HG03460 (cell line): ENCODE data around the gene SDHA.
A peak's percentile ranks its signal among the peaks of the same experiment; 100 is the strongest.

Experiments used
- ATAC-seq: cut with Tn5 transposase; IDR thresholded peaks from one replicate; pipeline ENCODE4 v1.9.1; 2021; ENCODE audit not compliant: unreplicated experiment

Gene SDHA

GRCh38 chr5:217494-218456 lies at the start of gene SDHA, which contains the start of gene CCDC127:
TSS of gene SDHA (plus strand) at chr5:218320. CDS start at chr5:218356, 36 bp downstream.
TSS of gene CCDC127 (minus strand) at chr5:218153. CDS start at chr5:216849, 1,304 bp downstream.
- peak; percentile 68 for ATAC-seq

- no peak for ATAC-seq
Observed at GRCh38 chr5:169071-169727, 48.9 kb upstream of the SDHA start.

GRCh38 chr5:169728-170094 lies 48.4 kb upstream of the SDHA start:
- no peak for ATAC-seq

DNA sequence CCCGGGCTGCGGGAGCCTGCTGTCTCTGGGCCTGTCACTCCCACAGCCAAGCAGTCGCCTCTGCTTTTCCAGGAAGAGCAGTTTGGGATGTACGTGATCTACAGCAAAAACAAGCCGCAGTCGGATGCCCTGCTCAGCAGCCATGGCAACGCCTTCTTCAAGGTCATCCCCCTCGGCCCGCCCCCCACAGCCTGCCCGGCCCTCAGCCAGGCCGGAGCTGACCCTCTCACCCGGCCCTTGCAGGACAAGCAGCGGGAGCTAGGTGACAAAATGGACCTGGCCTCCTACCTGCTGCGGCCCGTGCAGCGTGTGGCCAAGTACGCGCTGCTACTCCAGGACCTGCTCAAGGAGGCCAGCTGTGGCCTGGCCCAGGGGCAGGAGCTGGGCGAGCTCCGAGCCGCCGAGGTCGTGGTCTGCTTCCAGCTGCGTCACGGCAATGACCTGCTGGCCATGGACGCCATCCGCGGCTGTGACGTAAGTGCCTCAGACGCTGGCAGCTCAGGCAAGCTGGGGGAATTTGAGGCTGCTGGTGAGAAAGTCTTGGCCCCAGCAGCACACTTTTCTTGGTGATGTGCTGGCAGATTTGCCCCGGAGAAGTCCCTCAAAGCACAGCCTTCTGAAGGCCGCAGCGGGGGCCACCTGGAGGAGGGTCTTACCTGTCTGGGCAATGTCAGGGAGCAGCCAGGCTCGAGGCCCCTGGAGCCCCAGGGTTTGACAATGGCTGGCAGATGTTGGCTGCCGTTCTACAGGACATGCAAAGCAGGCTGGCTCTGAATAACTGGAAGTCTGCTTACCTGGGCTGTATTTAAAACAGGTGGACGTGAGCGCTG lies 46.9 kb upstream of the SDHA start:
- no peak for ATAC-seq

DNA sequence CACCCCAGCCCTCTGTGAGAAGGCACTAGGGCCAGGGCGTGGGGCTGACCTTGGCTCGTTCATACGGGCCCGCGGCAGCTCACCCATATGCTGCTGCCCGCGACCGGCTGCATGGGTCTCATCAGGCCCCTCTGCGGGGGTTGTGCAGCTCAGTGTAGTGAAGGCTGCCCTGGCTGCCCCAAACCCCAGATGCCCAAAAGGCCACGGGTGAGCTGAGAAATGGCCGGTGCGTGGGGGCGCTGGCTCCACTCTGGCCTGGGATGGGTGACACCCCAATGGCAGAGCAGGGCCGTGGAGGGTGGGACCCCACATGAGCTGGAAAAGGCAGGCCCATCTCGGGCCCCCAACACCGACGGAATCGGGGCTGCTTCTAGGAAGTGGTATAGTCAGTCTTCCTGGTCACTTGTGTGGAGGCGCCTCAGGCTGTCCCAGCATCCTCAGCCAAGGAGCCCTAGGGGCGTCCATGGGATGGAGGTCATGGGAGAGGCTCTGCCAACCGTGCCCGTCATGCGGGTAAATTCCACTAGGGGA lies 46.3 kb upstream of the SDHA start:
- ATAC-seq, result no peak

DNA sequence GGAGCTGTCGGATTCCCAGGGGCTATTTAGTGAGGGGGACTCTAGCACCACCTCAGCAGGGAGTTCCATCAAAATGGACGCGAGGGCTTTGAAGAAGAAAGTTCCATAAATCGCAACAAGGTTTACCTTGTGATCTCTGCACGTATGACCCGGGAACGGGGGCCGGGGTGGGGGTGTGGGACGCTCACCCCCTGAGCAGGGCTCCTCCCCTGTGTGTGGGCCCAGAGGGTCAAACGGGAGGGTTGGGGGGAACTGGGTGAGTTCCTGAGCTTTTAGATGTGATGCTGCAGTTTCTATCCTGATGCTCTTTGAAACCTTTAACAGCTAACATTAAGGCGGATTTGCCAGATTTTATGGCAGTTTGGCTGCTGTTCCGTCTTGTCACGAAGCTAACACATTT lies 45.7 kb upstream of the SDHA start:
- ATAC-seq, result no peak

DNA sequence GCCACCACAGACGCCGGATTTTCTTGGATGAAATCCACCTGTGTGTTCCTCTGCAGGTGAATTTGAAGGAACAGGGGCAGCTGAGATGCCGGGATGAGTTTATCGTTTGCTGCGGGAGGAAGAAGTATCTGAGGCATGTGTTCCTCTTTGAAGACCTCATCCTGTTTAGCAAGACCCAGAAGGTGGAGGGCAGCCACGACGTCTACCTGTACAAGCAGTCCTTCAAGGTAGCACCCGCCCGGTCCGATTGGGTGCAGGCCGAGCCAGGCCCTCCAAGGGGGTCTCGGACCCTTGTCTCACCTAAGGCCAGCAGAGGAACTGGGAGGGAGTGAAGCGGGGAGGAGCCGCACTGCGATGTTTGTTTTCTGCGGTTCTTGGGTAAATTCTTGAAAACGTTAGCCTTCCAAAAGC lies 45.3 kb upstream of the SDHA start:
- no peak for ATAC-seq

DNA sequence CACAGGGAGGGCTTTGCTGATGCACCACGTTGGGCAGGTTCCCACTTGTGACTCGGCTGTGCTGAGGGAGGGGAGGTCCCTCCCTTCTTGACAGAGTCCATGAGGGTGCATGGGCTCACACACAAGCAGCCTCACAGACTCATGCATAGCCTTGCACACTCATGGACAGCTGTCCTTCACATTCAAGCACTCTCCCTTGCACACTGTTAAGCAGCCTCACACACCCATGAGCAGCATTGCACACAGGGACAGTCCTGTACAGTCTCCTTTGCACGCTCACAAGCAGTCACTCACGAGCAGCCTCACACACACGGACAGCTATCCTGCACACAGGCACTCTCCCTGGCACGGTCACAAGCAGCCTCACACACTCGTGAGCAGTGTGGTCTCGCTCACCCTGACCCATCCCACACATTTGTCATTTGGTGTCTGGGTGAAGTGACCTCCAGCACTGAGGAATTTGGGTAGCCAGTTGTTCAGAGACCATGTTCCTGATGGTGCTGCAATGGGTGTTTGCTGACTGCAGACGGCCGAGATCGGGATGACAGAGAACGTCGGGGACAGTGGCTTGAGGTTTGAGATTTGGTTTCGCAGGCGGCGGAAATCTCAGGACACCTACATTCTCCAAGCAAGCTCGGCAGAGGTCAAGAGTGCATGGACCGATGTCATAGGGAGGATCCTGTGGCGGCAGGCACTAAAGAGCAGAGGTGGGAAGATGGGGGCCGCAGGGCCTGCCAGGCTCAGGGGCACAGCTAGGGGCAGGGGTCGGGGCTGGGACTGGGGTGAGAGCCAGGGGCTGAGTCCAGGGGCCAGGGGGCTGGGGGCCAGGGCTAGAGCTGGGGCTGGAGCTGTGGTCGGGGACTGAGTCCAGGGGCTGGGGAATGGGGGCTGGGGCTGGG lies 44.5 kb upstream of the SDHA start:
- no peak for ATAC-seq

- no peak for ATAC-seq
Observed at GRCh38 chr5:174291-174600, 43.9 kb upstream of the SDHA start.

DNA sequence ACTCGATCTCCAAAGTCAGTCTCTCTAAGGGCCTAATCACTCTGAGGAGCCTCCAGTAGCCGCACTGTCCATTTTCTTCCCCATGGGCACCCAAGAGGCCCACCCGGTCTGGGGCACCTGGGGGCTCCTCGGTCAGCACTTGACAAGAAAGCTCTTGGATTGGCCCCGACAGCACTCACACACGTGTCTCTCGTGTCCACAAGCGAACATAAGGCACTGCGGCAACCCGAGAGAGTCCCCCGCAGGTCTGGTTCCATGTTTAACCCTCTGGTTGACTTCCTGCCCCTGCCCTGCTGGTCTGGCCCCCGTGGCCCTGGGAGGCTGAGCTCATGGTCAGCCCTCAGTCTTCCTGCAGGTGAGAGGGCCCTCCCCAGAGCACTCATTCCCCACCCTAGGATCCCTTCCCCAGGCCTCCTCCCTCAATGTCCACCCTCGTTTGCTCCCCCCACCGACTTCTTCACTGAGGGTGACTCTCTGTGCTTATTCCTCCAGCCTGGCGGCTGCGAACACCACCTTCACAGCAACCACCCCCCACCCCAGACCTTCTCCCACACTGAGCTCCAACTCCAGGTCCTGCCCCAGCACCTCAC lies 43.1 kb upstream of the SDHA start:
- ATAC-seq, result no peak

- ATAC-seq, result no peak
Observed at GRCh38 chr5:176296-176823, 41.8 kb upstream of the SDHA start.

- ATAC-seq, result no peak
Observed at GRCh38 chr5:178110-178509, 40.0 kb upstream of the SDHA start.

- no peak for ATAC-seq
Observed at GRCh38 chr5:179401-179800, 38.7 kb upstream of the SDHA start.

GRCh38 chr5:180286-180918 lies 37.7 kb upstream of the SDHA start:
- no peak for ATAC-seq

DNA sequence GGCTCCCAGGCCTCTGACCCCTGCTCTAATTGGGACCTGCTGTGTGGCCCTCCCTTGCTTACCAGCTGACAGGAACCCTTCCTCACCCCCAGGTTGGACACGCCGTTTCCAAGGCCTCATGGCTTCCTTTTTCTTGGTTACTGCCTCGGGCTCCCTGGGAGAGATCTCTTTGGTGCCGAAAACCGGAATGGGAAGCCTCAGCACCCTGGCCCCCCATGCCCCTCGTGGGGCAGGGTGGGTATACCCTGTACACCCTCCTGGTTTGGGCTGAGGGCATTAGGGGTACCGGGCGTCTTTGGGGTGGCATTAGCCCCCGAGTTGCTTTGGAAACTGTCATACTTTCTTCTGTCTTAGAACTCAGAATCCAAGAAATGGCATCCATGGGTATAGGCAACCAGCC lies 37.0 kb upstream of the SDHA start:
- ATAC-seq, result no peak

- no peak for ATAC-seq
Observed at GRCh38 chr5:181566-181965, 36.6 kb upstream of the SDHA start.

DNA sequence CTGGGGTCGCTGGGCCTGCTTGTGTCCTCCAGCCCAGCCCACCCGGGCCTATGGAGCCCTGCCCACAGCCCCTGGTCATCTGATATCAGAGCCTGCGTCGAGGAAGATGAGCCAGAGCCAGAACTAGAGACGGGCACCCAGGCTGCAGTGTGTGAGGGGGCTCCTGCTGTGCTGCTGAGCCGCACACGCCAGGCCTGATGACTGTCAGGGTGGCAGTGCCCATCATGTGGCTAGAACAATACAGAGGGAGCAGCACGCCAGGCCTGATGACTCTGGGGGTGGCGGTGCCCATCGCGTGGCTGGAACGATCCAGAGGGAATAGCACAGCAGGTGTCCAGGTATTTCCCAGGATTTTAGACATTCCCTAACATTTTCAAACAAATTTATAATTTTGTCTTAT lies 36.0 kb upstream of the SDHA start:
- no peak for ATAC-seq

DNA sequence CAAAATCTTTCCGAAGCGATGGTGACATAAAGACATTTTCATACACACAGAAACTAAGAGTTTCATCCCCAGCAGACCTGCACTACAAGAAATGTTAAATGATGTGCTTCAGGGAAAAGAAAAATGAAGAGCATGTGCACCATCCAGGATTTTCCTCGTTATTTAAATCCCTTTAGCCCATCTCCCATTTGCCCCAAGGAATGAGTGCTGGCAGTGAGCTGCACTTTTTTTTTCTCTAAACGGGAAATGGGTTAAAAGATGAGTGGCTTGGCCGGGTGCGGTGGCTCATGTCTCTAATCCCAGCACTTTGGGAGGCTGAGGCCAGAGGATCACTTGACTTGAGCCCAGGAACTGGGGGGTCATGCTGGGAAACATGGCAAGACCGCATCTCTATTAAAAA lies 33.6 kb upstream of the SDHA start:
- ATAC-seq, result no peak
